ENCODE data around the gene HERC5.

GRCh38 chr4:88414755-88415154, 42.2 kb upstream of the HERC5 start:
- TF ChIP-seq CTCF (IDR thresholded peaks at IDR 0.05) (no peak), POLR2A (IDR thresholded peaks at IDR 0.05) (no peak)

Measured in upper lobe of left lung (tissue), 4 donors.